GM23338 (cell line): ENCODE data around the gene ABHD14A.
"Not testable (repeated sequence)": the region's sequence is repeated elsewhere in the genome, so short reads cannot be mapped to it uniquely, and the experiment has no call there.

Experiments
- EZH2 ChIP-seq: fragments of 200-600 bp; sonication (generic); IDR thresholded peaks from one replicate; pipeline ENCODE4 v1.8.0; 2017; ENCODE audit warnings: antibody characterized with exemption, mild to moderate bottlenecking, low read depth; ENCODE audit not compliant: unreplicated experiment
- POLR2AphosphoS5 ChIP-seq: IDR thresholded peaks from 2 replicates; pipeline ENCODE4 v1.6.1; 2016; ENCODE audit warnings: antibody characterized with exemption, low read depth
- TF ChIP-seq, protein P1 (sequence below), 2 experiments: fragments of 200-600 bp in 1 of 2; sonication (generic) in 1 of 2; conservative IDR thresholded peaks; 2 replicates each; pipeline versions ENCODE4 v1.5.1 to v1.6.1; 2016 to 2017; ENCODE audit warnings: antibody characterized with exemption in 2 of 2, low read depth in 2 of 2, mild to moderate bottlenecking in 2 of 2, moderate library complexity in 1 of 2

DNA sequence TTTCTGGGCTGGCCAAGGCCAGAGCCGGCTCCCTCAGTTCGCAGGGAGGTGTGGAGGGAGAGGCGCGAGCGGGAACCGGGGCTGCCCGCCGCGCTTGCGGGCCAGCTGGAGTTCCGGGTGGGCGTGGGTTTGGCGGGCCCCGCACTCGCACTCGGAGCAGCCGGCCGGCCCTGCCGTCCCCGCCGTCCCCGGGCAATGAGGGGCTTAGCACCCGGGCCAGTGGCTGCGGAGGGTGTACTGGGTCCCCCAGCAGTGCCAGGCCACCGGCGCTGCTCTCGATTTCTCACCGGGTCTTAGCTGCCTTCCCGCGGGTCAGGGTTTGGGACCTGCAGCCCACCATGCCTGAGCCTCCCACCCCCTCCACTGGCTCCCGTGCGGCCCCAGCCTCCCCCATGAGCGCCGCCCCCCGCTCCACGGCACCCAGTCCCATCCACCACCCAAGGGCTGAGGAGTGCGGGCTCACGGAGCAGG lies 15.7 kb downstream of the ABHD14A start:
- TF ChIP-seq, protein P1, sequence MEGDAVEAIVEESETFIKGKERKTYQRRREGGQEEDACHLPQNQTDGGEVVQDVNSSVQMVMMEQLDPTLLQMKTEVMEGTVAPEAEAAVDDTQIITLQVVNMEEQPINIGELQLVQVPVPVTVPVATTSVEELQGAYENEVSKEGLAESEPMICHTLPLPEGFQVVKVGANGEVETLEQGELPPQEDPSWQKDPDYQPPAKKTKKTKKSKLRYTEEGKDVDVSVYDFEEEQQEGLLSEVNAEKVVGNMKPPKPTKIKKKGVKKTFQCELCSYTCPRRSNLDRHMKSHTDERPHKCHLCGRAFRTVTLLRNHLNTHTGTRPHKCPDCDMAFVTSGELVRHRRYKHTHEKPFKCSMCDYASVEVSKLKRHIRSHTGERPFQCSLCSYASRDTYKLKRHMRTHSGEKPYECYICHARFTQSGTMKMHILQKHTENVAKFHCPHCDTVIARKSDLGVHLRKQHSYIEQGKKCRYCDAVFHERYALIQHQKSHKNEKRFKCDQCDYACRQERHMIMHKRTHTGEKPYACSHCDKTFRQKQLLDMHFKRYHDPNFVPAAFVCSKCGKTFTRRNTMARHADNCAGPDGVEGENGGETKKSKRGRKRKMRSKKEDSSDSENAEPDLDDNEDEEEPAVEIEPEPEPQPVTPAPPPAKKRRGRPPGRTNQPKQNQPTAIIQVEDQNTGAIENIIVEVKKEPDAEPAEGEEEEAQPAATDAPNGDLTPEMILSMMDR (conservative IDR thresholded peaks at IDR 0.05; ENCODE audit: low read depth in 2 of 2), result not testable (repeated sequence)
- TF ChIP-seq EZH2, POLR2AphosphoS5: not testable (repeated sequence)
